WTC11 (cell line): ENCODE data around the gene ZNF532. TPM values are rescaled to one million over a fixed set of nuclear protein-coding genes. Genes with fewer than 3 reads are reported as not detected.

Experiments used
- ATAC-seq: fragments of 200-7000 bp; cut with Tn5 transposase; 2 replicates; pipeline ENCODE4 v1.10.0; 2021; ENCODE audit warnings: mild to moderate bottlenecking, moderate library complexity
- CTCF ChIA-PET: fragments of 300-600 bp; sonication (Branson Sonifier 250); formaldehyde crosslinking; loops from one replicate; lab custom pipeline; 2021; ENCODE audit warnings: antibody characterized with exemption; lab: Charles Lee
- POLR2A ChIA-PET: fragments of 350-600 bp; sonication (Branson Sonifier 250); formaldehyde crosslinking; loops from one replicate; lab custom pipeline; 2021; ENCODE audit warnings: antibody characterized with exemption; lab: Charles Lee
- DNase-seq: peaks from one replicate; pipeline ENCODE4 v3.0.0; 2021; ENCODE audit warnings: low spot score
- H3K27ac Mint-ChIP-seq: 2 replicates; pipeline ENCODE4 v1.8.0; 2021; ENCODE audit warnings: mixed read lengths
- H3K27me3 Mint-ChIP-seq: 2 replicates; pipeline ENCODE4 v1.8.0; 2021; ENCODE audit warnings: low read depth, mild to moderate bottlenecking, moderate library complexity, mixed read lengths
- H3K36me3 Mint-ChIP-seq: 2 replicates; pipeline ENCODE4 v1.8.0; 2021; ENCODE audit warnings: mixed read lengths
- H3K4me1 Mint-ChIP-seq: 2 replicates; pipeline ENCODE4 v1.8.0; 2022; ENCODE audit warnings: mixed read lengths
- H3K4me3 Mint-ChIP-seq: 2 replicates; pipeline ENCODE4 v1.8.0; 2021; ENCODE audit warnings: mild to moderate bottlenecking, moderate library complexity, mixed read lengths
- H3K9me3 Mint-ChIP-seq: 2 replicates; pipeline ENCODE4 v1.8.0; 2021; ENCODE audit warnings: mixed read lengths
- CREM ChIP-seq: sonication (generic); formaldehyde crosslinking; IDR thresholded peaks from 2 replicates; pipeline ENCODE4 v1.8.1; 2022; ENCODE audit warnings: mild to moderate bottlenecking, missing genetic modification reagents, moderate library complexity
- ESRRA ChIP-seq: sonication (generic); formaldehyde crosslinking; IDR thresholded peaks from 2 replicates; pipeline ENCODE4 v1.8.1; 2022; ENCODE audit warnings: mild to moderate bottlenecking, missing genetic modification reagents, borderline replicate concordance
- FOXP1 ChIP-seq: sonication (generic); formaldehyde crosslinking; IDR thresholded peaks from 2 replicates; pipeline ENCODE4 v1.8.0; 2022; ENCODE audit warnings: missing genetic modification reagents, mild to moderate bottlenecking, moderate library complexity, borderline replicate concordance
- GTF2I ChIP-seq: fragments of 250-450 bp; sonication (Bioruptor Pico); conservative IDR thresholded peaks from 2 replicates; pipeline ENCODE4 v1.4.0; 2021; ENCODE audit warnings: mild to moderate bottlenecking
- MYBL2 ChIP-seq: sonication (generic); formaldehyde crosslinking; IDR thresholded peaks from 2 replicates; pipeline ENCODE4 v1.8.1; 2023; ENCODE audit warnings: mild to moderate bottlenecking, moderate library complexity, missing genetic modification reagents
- OVOL2 ChIP-seq: fragments of 250-450 bp; sonication (Bioruptor Pico); IDR thresholded peaks from 2 replicates; pipeline ENCODE4 v1.9.0; 2021; ENCODE audit warnings: mild to moderate bottlenecking, borderline replicate concordance
- TEAD4 ChIP-seq: sonication (generic); formaldehyde crosslinking; IDR thresholded peaks from 2 replicates; pipeline ENCODE4 v1.8.0; 2022; ENCODE audit warnings: mild to moderate bottlenecking, missing genetic modification reagents
- TP53 ChIP-seq: sonication (generic); formaldehyde crosslinking; IDR thresholded peaks from 2 replicates; pipeline ENCODE4 v1.8.1; 2023; ENCODE audit warnings: mild to moderate bottlenecking, missing genetic modification reagents
- ZNF121 ChIP-seq: sonication (generic); formaldehyde crosslinking; IDR thresholded peaks from 2 replicates; pipeline ENCODE4 v1.8.0; 2023; ENCODE audit warnings: missing genetic modification reagents
- total RNA-seq: library from RNA; stranded (reverse); gene quantifications from 3 replicates; pipeline ENCODE4 v1.2.3, GENCODE V29; 2021
- TF ChIP-seq, protein P1 (sequence below): sonication (generic); formaldehyde crosslinking; IDR thresholded peaks from 2 replicates; pipeline ENCODE4 v1.8.0; 2022; ENCODE audit warnings: missing genetic modification reagents
- TF ChIP-seq, protein P2 (sequence below): sonication (generic); formaldehyde crosslinking; IDR thresholded peaks from 2 replicates; pipeline ENCODE4 v1.8.0; 2023; ENCODE audit warnings: missing genetic modification reagents, mild to moderate bottlenecking, borderline replicate concordance
- TF ChIP-seq, protein P3 (sequence below): sonication (generic); formaldehyde crosslinking; IDR thresholded peaks from 2 replicates; pipeline ENCODE4 v1.8.0; 2022; ENCODE audit warnings: mild to moderate bottlenecking, missing genetic modification reagents
- TF ChIP-seq, protein P4 (sequence below): sonication (generic); formaldehyde crosslinking; IDR thresholded peaks from 2 replicates; pipeline ENCODE4 v1.8.1; 2023; ENCODE audit warnings: mild to moderate bottlenecking, missing genetic modification reagents, moderate library complexity
- TF ChIP-seq, protein P5 (sequence below): sonication (generic); formaldehyde crosslinking; IDR thresholded peaks from 2 replicates; pipeline ENCODE4 v1.8.1; 2022; ENCODE audit warnings: low read depth, missing genetic modification reagents, borderline replicate concordance

The ZNF532 gene
- total RNA-seq, 1 experiment from 2014 or later: 171 TPM

DNA sequence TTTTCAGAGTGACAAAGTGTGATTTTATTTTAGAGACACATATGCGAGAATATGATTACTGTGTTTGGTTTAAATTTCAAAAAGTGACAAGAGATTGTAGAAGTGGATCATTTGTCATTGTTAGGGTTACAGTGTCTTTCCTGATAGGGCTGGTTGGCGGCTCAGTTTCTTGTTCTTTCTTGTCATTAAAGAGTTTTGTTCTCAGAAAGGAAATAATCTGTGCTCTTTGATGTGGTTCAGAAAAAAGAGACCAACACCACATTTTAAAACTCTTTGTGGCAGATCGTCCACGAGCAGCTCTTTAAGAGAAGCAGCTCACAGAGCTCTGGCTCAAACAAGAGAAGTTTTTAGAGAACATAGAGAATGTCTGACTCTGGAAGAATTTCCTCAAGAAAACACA, 45.6 kb upstream of the ZNF532 start (continued):
- TF ChIP-seq, protein P1, sequence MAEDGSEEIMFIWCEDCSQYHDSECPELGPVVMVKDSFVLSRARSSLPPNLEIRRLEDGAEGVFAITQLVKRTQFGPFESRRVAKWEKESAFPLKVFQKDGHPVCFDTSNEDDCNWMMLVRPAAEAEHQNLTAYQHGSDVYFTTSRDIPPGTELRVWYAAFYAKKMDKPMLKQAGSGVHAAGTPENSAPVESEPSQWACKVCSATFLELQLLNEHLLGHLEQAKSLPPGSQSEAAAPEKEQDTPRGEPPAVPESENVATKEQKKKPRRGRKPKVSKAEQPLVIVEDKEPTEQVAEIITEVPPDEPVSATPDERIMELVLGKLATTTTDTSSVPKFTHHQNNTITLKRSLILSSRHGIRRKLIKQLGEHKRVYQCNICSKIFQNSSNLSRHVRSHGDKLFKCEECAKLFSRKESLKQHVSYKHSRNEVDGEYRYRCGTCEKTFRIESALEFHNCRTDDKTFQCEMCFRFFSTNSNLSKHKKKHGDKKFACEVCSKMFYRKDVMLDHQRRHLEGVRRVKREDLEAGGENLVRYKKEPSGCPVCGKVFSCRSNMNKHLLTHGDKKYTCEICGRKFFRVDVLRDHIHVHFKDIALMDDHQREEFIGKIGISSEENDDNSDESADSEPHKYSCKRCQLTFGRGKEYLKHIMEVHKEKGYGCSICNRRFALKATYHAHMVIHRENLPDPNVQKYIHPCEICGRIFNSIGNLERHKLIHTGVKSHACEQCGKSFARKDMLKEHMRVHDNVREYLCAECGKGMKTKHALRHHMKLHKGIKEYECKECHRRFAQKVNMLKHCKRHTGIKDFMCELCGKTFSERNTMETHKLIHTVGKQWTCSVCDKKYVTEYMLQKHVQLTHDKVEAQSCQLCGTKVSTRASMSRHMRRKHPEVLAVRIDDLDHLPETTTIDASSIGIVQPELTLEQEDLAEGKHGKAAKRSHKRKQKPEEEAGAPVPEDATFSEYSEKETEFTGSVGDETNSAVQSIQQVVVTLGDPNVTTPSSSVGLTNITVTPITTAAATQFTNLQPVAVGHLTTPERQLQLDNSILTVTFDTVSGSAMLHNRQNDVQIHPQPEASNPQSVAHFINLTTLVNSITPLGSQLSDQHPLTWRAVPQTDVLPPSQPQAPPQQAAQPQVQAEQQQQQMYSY (CRISPR knock-in tag): no peak
- TF ChIP-seq, protein P2, sequence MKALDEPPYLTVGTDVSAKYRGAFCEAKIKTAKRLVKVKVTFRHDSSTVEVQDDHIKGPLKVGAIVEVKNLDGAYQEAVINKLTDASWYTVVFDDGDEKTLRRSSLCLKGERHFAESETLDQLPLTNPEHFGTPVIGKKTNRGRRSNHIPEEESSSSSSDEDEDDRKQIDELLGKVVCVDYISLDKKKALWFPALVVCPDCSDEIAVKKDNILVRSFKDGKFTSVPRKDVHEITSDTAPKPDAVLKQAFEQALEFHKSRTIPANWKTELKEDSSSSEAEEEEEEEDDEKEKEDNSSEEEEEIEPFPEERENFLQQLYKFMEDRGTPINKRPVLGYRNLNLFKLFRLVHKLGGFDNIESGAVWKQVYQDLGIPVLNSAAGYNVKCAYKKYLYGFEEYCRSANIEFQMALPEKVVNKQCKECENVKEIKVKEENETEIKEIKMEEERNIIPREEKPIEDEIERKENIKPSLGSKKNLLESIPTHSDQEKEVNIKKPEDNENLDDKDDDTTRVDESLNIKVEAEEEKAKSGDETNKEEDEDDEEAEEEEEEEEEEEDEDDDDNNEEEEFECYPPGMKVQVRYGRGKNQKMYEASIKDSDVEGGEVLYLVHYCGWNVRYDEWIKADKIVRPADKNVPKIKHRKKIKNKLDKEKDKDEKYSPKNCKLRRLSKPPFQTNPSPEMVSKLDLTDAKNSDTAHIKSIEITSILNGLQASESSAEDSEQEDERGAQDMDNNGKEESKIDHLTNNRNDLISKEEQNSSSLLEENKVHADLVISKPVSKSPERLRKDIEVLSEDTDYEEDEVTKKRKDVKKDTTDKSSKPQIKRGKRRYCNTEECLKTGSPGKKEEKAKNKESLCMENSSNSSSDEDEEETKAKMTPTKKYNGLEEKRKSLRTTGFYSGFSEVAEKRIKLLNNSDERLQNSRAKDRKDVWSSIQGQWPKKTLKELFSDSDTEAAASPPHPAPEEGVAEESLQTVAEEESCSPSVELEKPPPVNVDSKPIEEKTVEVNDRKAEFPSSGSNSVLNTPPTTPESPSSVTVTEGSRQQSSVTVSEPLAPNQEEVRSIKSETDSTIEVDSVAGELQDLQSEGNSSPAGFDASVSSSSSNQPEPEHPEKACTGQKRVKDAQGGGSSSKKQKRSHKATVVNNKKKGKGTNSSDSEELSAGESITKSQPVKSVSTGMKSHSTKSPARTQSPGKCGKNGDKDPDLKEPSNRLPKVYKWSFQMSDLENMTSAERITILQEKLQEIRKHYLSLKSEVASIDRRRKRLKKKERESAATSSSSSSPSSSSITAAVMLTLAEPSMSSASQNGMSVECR (CRISPR knock-in tag): no peak
- TF ChIP-seq, protein P3, sequence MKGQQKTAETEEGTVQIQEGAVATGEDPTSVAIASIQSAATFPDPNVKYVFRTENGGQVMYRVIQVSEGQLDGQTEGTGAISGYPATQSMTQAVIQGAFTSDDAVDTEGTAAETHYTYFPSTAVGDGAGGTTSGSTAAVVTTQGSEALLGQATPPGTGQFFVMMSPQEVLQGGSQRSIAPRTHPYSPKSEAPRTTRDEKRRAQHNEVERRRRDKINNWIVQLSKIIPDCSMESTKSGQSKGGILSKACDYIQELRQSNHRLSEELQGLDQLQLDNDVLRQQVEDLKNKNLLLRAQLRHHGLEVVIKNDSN (CRISPR knock-in tag): no peak
- TF ChIP-seq ZNF121 (CRISPR knock-in tag) (no peak), CREM (CRISPR knock-in tag) (no peak), OVOL2 (CRISPR knock-in tag) (no peak), ESRRA (no peak), TEAD4 (CRISPR knock-in tag) (no peak), FOXP1 (CRISPR knock-in tag) (no peak), MYBL2 (CRISPR knock-in tag) (no peak), TP53 (CRISPR knock-in tag) (no peak), GTF2I (no peak)
- TF ChIP-seq, protein P4, sequence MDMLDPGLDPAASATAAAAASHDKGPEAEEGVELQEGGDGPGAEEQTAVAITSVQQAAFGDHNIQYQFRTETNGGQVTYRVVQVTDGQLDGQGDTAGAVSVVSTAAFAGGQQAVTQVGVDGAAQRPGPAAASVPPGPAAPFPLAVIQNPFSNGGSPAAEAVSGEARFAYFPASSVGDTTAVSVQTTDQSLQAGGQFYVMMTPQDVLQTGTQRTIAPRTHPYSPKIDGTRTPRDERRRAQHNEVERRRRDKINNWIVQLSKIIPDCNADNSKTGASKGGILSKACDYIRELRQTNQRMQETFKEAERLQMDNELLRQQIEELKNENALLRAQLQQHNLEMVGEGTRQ: no peak

DNA sequence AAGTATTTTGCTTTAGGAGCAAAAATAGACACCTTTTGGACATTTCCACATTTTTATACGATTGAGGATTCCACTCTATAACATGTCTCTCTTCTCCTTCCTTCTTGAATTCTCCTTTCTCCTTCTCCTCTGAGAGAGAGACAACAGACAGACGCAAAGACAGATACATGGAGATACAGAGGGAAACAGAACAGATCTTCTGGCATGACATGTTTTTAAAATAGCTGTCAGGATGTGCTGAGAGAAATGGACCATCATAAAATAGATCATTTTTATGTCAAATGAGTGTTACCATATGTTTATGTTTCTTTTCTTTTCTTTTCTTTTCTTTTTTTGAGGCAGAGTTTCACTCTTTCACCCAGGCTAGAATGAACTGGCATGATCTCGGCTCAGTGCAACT, 44.4 kb upstream of the ZNF532 start:
- ATAC-seq (no peak), DNase-seq (no peak)
- H3K9me3 Mint-ChIP-seq: no peaks in the 10 kb centered on the region
- H3K27ac Mint-ChIP-seq: no peak overlapping the region
- ChIA-PET POLR2A (no interaction called here), CTCF (no interaction called here)
- TF ChIP-seq, protein P5, sequence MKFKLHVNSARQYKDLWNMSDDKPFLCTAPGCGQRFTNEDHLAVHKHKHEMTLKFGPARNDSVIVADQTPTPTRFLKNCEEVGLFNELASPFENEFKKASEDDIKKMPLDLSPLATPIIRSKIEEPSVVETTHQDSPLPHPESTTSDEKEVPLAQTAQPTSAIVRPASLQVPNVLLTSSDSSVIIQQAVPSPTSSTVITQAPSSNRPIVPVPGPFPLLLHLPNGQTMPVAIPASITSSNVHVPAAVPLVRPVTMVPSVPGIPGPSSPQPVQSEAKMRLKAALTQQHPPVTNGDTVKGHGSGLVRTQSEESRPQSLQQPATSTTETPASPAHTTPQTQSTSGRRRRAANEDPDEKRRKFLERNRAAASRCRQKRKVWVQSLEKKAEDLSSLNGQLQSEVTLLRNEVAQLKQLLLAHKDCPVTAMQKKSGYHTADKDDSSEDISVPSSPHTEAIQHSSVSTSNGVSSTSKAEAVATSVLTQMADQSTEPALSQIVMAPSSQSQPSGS: no peak
- no peak overlapping the region for H3K4me3 Mint-ChIP-seq
- H3K36me3 Mint-ChIP-seq: no peaks in the 10 kb centered on the region
- no peaks in the 10 kb centered on the region for H3K27me3 Mint-ChIP-seq
- peaks cover 35% of the 10 kb centered on the region for H3K4me1 Mint-ChIP-seq
